Measurements from ENCODE around the gene HIBADH.

HIBADH gene

GRCh38 chr7:27634671-27635493 is 27.8 kb downstream of the HIBADH start:
- ChIA-PET POLR2A (no interaction called here), CTCF (interaction anchor here (1.8 to 1.9 kb wide), 2 partner anchors 9 to 30 kb away, joined by 5 to 7 read pairs; no protein-coding TSS in a partner anchor)
- no peak for DNase-seq (ENCODE audit: extremely low spot score)
- TF ChIP-seq CTCF (IDR thresholded peaks at IDR 0.05; ENCODE audit: control extremely low read depth, extremely low read depth, low read depth, missing control alignments): no peak

- ChIA-PET POLR2A (no interaction called here), CTCF (interaction anchor here (2.2 kb wide), 1 partner anchor 9 kb away, joined by 5 read pairs; no protein-coding TSS in a partner anchor)
- no peak for TF ChIP-seq CTCF (IDR thresholded peaks at IDR 0.05; ENCODE audit: control extremely low read depth, extremely low read depth, low read depth, missing control alignments)
- DNase-seq (ENCODE audit: extremely low spot score): no peak
Measured at GRCh38 chr7:27633062-27633461, 29.6 kb downstream of the HIBADH start.

- no peak for TF ChIP-seq CTCF (IDR thresholded peaks at IDR 0.05; ENCODE audit: control extremely low read depth, extremely low read depth, low read depth, missing control alignments)
Measured at GRCh38 chr7:27631391-27631790, 31.3 kb downstream of the HIBADH start.

GRCh38 chr7:27627146-27627545 is 35.5 kb downstream of the HIBADH start:
- ChIA-PET CTCF (no interaction called here), POLR2A (no interaction called here)
- no peak for DNase-seq (ENCODE audit: extremely low spot score)
- TF ChIP-seq CTCF (IDR thresholded peaks at IDR 0.05; ENCODE audit: control extremely low read depth, extremely low read depth, low read depth, missing control alignments): no peak

More at GRCh38 chr7:27631391-27631790, 31.3 kb downstream of the HIBADH start:
- DNase-seq (ENCODE audit: extremely low spot score): no peak
- ChIA-PET POLR2A (no interaction called here), CTCF (interaction anchor here (0.9 to 2.2 kb wide), 4 partner anchors 10 to 430 kb away, joined by 3 to 5 read pairs (median 3); no protein-coding TSS in a partner anchor)

- POLR2A ChIA-PET: no interaction called here
- CTCF ChIA-PET: no interaction called here
- no peak for TF ChIP-seq CTCF (IDR thresholded peaks at IDR 0.05; ENCODE audit: control extremely low read depth, extremely low read depth, low read depth, missing control alignments)
- DNase-seq (ENCODE audit: extremely low spot score): no peak
Measured at GRCh38 chr7:27619492-27619891, 43.2 kb downstream of the HIBADH start.

GRCh38 chr7:27617651-27618381 is 44.9 kb downstream of the HIBADH start:
- CTCF ChIA-PET: no interaction called here
- TF ChIP-seq CTCF (IDR thresholded peaks at IDR 0.05; ENCODE audit: control extremely low read depth, extremely low read depth, low read depth, missing control alignments): no peak
- POLR2A ChIA-PET: no interaction called here
- no peak for DNase-seq (ENCODE audit: extremely low spot score)

Data from GM10248 (cell line).